Cortex of kidney (tissue), 1 donor: ENCODE results near the gene DDR2.

ENCODE experiments used
- DNase-seq: peaks from one replicate; lab custom pipeline; 2025; lab: John Stamatoyannopoulos, UW

The DDR2 gene

GRCh38 chr1:162699366-162699765 lies 67.1 kb downstream of the DDR2 start:
- no peak for DNase-seq

- no peak for DNase-seq
Observed at GRCh38 chr1:162700131-162700530, 67.9 kb downstream of the DDR2 start.

- DNase-seq: no peak
Observed at GRCh38 chr1:162701286-162701685, 69.0 kb downstream of the DDR2 start.

- no peak for DNase-seq
Observed at GRCh38 chr1:162702628-162703027, 70.4 kb downstream of the DDR2 start.

DNA sequence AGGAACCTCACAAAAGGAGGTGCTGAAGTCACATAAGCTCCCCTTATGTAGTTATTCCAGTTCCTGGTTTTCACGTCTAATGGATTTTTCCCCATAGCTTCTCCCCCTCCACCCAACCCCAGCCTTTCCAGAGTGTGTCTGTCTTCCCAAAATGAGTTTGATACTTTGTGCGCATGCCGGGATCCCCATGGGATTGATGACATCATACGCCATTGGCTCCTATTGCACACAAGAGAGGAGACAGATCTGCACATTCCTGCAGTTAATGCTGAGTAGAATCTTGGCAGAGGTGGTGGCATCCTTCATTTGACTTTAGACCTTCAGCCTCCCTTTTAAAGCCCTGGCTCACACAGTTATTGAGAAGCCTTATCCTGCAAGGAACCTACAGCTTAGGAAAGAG lies 71.4 kb downstream of the DDR2 start:
- DNase-seq: no peak

DNA sequence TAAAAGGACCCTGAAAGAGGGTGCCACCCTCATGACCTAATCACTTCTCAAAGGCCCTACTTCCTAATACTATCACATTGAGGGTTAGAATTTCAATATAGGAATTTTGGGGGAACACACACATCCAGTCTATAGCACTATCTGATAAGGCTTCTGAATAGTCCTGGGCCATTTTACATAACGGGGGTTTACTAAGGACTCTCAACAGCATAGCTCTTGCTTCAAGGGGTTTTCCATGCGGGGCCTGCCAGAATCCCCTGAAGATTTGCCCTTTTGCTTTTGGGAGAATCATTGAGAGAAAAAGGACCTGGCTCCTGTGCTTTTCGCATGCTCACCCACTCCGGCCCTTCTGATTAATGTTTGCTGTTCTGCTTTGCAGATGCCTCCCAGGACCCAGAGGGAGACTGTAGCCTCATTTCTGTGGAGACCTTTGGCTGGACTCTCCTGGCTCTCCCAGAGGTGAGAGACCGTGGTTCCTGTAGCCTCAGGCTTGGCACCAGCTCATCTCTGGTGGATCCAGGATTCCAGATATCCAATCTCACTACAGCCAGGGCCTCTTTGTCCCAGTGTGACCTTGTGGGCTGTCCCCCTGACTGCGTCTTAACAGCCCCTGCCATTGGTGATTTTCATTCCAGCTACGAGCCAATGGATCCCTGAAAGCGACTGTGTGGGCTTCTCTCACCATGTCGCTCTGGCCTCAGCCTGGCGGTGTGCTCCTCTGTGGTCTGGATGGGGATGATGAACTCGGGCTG lies 72.6 kb downstream of the DDR2 start:
- DNase-seq: no peak

DNA sequence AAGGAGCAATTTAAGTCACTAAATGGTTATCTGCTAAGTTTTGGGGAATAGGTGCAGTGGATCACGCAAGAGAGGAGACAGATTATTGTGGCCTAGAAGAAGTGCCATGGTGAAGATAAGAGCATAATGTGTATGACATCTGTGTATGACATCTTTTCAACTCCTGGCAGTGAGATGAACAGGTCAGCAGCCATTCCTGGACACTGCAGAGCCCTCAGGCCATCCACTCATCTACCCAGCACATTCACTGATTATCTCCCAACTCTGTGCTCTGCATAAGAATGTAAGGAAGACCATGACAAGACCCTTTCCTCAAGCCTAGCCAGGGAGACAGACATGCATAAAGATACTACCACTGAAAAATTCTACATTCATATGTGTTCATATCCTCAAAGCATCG lies 73.7 kb downstream of the DDR2 start:
- no peak for DNase-seq

DNA sequence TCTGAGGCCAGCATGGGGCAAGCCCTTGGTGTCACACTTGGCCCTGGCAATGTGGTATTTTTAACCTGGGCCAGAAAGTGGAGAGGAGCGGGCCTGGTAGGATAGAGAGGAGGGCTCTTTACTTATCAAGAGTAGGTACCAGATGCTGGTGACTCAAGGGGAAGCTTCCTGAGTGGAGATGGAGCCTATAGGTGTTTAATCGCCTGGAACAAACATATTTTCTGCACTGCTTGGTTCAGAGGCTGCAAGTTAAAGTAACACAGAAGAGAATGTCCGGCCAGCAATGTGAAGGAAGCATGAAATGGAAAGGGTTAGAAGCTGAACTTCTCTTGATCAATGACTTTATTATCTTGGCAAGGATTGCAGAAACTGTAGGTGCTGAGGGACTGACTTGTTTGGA lies 74.3 kb downstream of the DDR2 start:
- no peak for DNase-seq

DNA sequence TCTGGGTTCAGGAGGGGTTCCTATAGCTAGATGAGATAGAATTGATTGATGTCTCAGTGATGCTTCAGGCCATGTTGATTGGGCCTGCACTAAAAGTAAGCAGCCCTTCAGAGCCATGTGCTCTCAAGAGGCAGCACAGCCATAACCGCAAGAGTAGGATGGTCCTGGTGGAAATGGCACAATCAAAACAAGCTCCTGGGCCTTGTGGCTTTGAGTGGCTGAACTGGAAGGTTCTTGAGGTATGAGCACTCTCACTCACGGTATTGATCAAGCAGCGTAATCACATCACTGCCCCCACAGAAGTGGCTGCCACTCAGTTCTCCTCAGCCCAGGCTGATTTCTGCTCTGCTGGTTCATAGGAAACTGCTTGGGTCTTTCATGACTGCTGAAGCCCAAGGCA lies 76.0 kb downstream of the DDR2 start:
- DNase-seq: no peak

DNA sequence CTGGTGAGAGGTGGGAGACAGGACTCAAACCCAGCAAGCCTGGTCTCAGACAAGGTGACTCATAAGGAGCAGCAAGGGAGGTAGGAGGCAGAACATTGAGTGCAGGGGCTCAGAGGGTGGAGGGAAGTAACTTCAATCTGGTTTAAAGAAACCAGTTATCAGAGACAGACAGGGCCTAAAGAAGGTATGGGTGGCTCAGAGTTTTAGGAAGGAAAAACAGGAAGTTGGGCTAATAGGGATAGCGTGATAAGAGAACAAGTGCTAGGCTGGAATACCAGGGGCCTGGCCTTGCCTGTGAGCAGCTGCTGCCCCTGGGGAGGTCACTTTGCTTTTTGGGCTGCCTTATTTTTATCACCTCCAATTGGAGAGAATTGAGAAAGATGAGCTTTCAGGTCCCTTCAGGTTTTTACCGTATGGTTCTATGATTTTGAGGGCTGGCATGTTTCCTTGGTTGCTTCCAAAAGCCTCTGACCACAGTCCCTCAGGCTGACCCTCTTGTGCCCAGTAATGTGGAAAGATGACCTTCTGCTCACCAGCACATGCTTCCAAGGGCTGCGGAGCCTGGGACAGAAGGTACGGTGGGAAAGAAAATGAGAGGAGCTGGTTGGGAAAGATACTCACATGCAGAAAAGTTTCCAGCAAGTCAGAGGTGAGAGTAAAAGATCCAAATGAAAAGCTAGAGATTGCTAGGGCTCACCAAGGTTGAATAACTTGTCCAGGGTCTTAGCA lies 77.0 kb downstream of the DDR2 start:
- DNase-seq: no peak

DNA sequence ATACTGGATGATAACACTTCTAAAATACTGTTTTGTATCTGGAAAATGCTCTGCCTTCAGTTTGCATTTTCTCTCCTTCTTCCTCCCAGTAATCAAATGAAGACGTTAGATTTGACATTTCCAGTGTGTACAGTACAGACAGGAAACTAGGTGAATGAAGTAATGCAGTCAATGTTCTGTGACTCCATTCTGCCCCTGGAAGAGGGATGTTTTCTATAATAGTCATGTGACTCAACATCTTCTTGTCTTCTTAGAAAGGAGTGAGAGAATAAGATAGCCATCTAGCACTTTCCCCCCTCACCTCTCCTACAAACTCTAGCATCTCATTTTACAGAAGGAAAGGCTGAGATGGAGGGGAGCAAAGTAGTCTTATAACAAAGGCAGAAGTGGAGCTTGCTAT lies 77.6 kb downstream of the DDR2 start:
- DNase-seq: no peak

DNA sequence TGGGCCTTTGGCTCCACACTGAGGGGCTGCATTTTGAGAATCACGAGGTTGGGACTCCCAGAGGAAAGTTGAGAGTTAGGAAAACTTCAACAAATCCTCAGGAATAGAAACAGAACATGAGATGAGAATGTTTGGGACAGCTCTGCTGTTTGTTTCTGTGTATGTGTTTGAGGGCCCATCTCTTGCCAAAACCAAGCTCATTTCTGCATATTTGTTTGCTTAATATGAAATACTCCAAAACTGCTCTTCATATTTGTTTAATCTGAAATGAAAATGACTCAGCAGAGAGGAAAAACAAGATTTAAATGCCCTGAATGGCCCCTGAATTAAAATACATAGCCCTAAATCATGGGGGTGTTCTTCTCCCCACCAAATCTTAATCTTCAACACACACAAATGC lies 78.1 kb downstream of the DDR2 start:
- no peak for DNase-seq

GRCh38 chr1:162710780-162711465 lies 78.7 kb downstream of the DDR2 start:
- no peak for DNase-seq

- no peak for DNase-seq
Observed at GRCh38 chr1:162712317-162713029, 80.2 kb downstream of the DDR2 start.

DNA sequence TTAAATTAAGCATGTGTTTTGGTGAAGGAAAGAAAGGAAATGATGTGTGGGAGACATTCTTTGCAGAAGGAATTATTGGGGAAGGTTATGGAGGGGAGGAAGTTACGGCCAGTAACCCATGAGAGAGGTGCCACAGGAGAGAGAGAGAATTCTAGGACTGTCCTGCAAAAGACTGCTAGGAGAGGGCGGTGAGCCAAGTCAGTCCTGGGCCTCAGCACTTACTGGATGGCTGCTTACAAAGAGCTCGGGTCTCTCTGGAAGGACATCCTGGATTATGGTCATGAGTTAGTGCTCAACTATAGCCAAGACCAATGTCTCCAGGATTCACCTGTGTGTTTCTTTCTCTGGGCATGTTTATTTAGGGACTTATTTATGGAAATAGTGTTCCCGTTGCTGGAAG lies 83.9 kb downstream of the DDR2 start:
- no peak for DNase-seq

DNA sequence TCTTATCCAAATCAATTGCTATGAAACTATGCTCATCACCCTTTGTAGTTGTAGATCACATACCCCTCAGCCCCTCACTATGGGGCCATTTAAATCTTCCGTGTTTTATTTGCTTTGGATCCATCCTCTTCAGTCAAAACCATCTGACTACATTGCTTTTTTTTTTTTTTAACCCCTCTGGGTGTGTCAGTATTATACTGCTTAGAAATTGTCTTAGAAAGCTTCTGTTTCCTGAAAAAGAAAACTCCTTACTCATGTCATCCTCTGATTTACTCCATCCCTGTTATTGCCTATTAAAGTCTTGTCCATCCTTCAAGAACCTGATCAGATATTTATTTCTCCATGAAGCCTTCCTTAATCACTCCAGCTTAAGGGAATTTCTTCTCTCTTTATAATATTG lies 84.3 kb downstream of the DDR2 start:
- no peak for DNase-seq

- DNase-seq: no peak
Observed at GRCh38 chr1:162717548-162718184, 85.4 kb downstream of the DDR2 start.

DNA sequence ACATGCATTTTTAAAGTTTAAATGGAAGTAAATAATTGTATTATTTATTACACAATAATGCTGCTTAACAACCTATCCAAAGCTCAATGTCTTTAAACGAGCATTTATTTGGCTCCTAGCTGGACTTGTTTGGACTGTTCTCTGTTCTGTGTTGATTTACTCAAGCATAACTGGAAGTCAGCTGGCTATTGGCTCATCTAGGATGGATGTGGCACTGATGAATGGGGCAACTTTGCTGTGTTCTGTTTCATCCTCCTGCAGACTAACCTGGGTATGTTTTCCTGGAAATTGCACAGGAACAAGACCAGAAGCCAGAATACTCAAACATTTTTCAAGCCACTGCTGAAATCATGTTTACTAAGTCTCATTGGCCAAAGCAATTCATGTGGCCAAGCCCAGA lies 87.4 kb downstream of the DDR2 start:
- DNase-seq: no peak

- no peak for DNase-seq
Observed at GRCh38 chr1:162720996-162721395, 88.7 kb downstream of the DDR2 start.

- DNase-seq: no peak
Observed at GRCh38 chr1:162721471-162721870, 89.2 kb downstream of the DDR2 start.

GRCh38 chr1:162722036-162722435 lies 89.8 kb downstream of the DDR2 start:
- DNase-seq: no peak

GRCh38 chr1:162724583-162725120 lies 92.4 kb downstream of the DDR2 start:
- DNase-seq: no peak
